Hepatocyte (in vitro differentiated cells): Measurements from ENCODE around the gene ZBED3.

Experiments
- CTCF ChIP-seq: fragments of 200-600 bp; sonication (generic); IDR thresholded peaks from 2 replicates; pipeline ENCODE4 v1.5.1; 2016; ENCODE audit warnings: antibody characterized with exemption, mild to moderate bottlenecking; ENCODE audit not compliant: poor library complexity
- EZH2phosphoT487 ChIP-seq: fragments of 200-600 bp; sonication (generic); IDR thresholded peaks from one replicate; pipeline ENCODE4 v1.6.1; 2018; ENCODE audit warnings: antibody characterized with exemption, mild to moderate bottlenecking, low read depth, moderate library complexity; ENCODE audit not compliant: unreplicated experiment, severe bottlenecking

GRCh38 chr5:77073667-77074066 lies 13.4 kb downstream of the ZBED3 start:
- TF ChIP-seq CTCF: no peak
- TF ChIP-seq EZH2phosphoT487: no peak
